C4-2B (cell line): ENCODE results near the gene RPL22L1.

Experiments used
- ZFX ChIP-seq: fragments of 450-650 bp; IDR thresholded peaks from 2 replicates; pipeline ENCODE4 v1.6.1; 2017
- TF ChIP-seq, protein P1 (sequence below): fragments of 450-650 bp; conservative IDR thresholded peaks from 2 replicates; pipeline ENCODE4 v1.5.1; 2017; ENCODE audit warnings: mild to moderate bottlenecking

DNA sequence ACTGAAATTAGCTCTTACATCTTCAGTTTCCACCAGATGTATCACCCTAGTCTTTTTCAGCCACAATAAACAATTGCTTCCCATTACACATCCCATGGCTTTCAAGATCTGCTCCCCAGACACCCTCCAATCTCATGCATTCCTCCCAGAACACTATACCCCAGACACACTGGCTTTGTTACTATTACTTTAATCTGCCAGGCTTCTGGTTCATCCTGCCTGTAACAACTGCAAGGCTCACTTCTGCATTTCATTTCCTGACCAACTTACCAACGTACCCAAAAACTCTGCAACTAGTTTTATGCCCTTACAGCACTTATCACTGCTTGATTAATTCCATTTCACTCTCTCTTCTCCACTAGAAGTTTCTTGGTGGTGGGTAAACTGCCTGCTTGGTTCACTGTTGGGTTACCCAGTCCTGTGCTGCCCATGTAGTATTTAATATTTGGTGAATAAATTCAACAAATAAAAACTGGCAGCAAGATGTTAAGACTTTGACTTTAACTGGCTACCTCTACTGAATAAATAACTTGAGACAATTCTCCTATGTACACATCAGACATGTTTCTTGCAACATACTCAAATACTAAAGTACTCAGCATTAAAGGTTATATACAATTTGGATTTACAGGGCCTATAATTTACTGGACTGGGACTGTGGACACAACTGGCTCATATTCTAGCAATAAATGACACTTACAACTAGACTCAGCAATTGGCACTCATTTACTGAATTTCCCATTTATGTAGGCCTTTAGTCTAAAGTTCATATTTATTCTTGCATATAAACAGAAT, 2.7 kb downstream of the RPL22L1 start:
- TF ChIP-seq, protein P1, sequence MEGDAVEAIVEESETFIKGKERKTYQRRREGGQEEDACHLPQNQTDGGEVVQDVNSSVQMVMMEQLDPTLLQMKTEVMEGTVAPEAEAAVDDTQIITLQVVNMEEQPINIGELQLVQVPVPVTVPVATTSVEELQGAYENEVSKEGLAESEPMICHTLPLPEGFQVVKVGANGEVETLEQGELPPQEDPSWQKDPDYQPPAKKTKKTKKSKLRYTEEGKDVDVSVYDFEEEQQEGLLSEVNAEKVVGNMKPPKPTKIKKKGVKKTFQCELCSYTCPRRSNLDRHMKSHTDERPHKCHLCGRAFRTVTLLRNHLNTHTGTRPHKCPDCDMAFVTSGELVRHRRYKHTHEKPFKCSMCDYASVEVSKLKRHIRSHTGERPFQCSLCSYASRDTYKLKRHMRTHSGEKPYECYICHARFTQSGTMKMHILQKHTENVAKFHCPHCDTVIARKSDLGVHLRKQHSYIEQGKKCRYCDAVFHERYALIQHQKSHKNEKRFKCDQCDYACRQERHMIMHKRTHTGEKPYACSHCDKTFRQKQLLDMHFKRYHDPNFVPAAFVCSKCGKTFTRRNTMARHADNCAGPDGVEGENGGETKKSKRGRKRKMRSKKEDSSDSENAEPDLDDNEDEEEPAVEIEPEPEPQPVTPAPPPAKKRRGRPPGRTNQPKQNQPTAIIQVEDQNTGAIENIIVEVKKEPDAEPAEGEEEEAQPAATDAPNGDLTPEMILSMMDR = no peak
- no peak for TF ChIP-seq ZFX
